GM23338 (cell line): Measurements from ENCODE around the gene IFI44L.

ENCODE experiments used
- CREB1 ChIP-seq: fragments of 250-450 bp; sonication (Bioruptor Pico); IDR thresholded peaks from 2 replicates; pipeline ENCODE4 v1.5.0; 2020; ENCODE audit warnings: low read depth, mild to moderate bottlenecking, moderate library complexity
- POLR2AphosphoS5 ChIP-seq: IDR thresholded peaks from 2 replicates; pipeline ENCODE4 v1.6.1; 2016; ENCODE audit warnings: antibody characterized with exemption, low read depth
- ZNF114 ChIP-seq: fragments of 250-450 bp; sonication (Bioruptor Pico); IDR thresholded peaks from 2 replicates; pipeline ENCODE4 v1.5.0; 2020; ENCODE audit warnings: mild to moderate bottlenecking, moderate library complexity

DNA sequence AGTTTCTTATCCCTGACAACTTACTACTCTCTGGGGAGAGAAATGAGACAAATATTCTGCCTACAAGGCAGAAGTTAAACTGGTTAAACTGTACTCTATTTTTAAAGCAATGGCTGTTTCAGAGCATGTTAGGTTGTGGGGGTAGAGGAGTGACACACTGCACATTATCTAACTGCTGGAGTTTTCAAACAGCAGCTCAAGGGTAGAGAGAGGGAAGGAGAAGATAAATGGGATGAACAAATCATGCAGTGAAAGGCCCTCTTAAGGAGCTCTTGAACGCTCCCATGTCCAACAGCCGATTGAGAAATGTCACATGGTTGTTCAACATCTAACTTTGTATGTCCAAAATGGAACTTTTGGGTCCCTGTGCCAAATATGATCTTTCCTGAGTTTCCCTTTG is 14.0 kb upstream of the IFI44L start:
- TF ChIP-seq CREB1 (CRISPR knock-in tag) (no peak), POLR2AphosphoS5 (no peak), ZNF114 (CRISPR knock-in tag) (no peak)
